T-helper 2 cell treated with Interferon-gamma antibody and Interleukin-4, amounts not matched to agents 5 μg/mL and 100 μg/mL, for 36 hours (primary cell): ENCODE measurements around the gene EIF2AK2.

Experiments used
- DNase-seq: peaks from one replicate; pipeline ENCODE4 v3.0.0; 2021; ENCODE audit warnings: low spot score
- H3K27ac Mint-ChIP-seq: one replicate; pipeline ENCODE4 v1.8.0; 2021; ENCODE audit warnings: mild to moderate bottlenecking, mixed read lengths
- H3K27me3 Mint-ChIP-seq: one replicate; pipeline ENCODE4 v1.8.0; 2021; ENCODE audit warnings: low read depth, mixed read lengths
- H3K36me3 Mint-ChIP-seq: one replicate; pipeline ENCODE4 v1.8.0; 2021; ENCODE audit warnings: low read depth, mixed read lengths
- H3K4me1 Mint-ChIP-seq: one replicate; pipeline ENCODE4 v1.8.0; 2021; ENCODE audit warnings: low read depth, mixed read lengths
- H3K4me3 Mint-ChIP-seq: one replicate; pipeline ENCODE4 v1.8.0; 2022; ENCODE audit warnings: mild to moderate bottlenecking, moderate library complexity, mixed read lengths
- H3K9me3 Mint-ChIP-seq: one replicate; pipeline ENCODE4 v1.8.0; 2021; ENCODE audit warnings: mixed read lengths

The EIF2AK2 gene

DNA sequence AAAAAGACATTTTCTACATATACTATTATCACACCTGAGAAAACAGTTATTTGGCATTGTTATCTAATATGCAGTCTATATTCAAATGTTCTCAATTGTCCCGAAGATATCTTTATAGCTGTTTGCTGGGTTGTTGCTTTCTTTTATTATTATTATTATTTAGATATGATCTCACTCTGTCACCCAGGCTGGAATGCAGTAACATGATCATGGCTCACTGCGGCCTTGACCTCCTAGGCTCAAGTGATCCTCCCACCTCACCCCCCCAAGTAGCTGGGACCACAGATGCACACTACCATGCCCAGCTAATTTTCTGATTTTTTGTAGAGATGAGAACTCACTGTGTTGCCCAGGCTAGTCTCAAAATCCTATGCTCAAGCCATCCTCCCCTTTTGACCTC lies 52.6 kb downstream of the EIF2AK2 start:
- Mint-ChIP-seq H3K27me3 (no peaks in the 10 kb centered on the region), H3K27ac (no peak overlapping the region), H3K4me1 (no peaks in the 10 kb centered on the region), H3K36me3 (peaks cover 47% of the 10 kb centered on the region), H3K4me3 (no peak overlapping the region), H3K9me3 (no peaks in the 10 kb centered on the region)
- no peak for DNase-seq

DNA sequence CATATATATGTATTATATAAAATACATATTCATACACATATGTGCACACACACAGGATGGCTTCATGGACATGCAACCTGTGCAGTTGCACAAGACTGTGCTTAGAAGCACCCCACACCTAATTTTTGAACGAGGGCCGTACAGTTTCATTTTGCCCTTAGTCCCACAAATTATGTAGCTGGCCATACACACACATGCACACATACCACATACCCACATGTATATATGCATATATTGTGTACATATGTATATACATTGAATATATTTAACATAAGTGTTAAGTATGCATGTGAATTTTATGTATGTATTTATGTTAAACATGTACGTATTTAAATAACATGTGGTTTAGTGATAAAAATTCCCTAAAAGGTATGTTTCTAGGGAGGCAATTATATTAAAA lies 54.2 kb downstream of the EIF2AK2 start:
- Mint-ChIP-seq H3K4me3 (no peak overlapping the region), H3K9me3 (no peaks in the 10 kb centered on the region), H3K27me3 (no peaks in the 10 kb centered on the region), H3K4me1 (no peaks in the 10 kb centered on the region), H3K27ac (no peak overlapping the region), H3K36me3 (peaks cover 39% of the 10 kb centered on the region)
- no peak for DNase-seq

DNA sequence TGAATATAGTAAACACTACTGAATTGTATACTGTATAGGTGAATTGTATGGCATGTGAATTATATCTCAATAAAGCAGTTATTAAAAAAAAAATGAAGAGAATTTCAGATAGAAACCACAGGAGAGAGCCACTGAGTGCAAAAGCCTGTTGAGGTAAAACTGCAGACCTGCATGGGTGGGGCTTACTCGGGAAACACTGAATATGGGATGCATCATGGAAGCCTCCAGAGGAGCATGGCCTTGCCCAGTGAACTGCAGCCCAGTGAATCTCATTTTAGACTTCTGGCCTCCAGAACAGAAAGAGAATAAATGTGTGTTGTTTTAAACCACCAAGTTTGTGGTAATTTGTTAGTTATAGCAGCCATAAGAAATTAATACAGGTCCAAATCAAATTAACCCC lies 56.7 kb downstream of the EIF2AK2 start:
- Mint-ChIP-seq H3K36me3 (peaks cover 32% of the 10 kb centered on the region), H3K4me3 (no peak overlapping the region), H3K27me3 (no peaks in the 10 kb centered on the region), H3K4me1 (no peaks in the 10 kb centered on the region), H3K9me3 (no peaks in the 10 kb centered on the region), H3K27ac (no peak overlapping the region)
- DNase-seq, result no peak

DNA sequence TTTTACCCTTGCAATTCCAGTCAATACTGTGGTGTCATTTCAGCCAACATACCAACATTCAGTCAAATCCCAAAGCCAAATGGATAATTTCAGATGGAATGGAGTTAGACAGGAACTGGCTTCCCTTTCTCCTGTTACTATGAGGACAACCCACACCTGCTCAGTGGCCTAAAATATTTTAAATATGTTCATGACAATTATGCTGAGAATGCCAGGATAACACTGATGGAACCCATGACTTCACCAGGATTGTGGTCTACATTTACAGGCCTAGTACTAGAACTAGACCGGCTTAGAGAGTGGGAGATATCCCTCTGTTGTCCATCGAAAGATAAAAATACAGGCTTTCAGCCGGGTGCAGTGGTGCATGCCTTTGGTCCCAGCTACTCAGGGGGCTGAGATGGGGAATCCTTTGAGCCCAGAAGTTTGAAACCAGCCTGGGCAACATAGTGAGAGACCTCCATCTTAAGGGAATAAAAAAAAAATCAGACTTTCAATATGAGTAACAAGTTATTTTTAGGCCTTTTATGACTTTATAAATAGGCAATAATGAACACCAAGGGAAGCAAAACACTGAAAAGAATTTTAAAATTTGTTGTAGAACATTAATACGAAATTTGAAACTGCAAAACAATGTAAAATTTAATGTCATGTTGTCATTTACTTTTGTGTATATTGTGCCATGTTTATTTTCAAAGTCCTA lies 58.2 kb downstream of the EIF2AK2 start:
- no peak overlapping the region for H3K27ac Mint-ChIP-seq
- no peaks in the 10 kb centered on the region for H3K4me1 Mint-ChIP-seq
- H3K36me3 Mint-ChIP-seq, result peaks cover 34% of the 10 kb centered on the region
- no peaks in the 10 kb centered on the region for H3K9me3 Mint-ChIP-seq
- H3K27me3 Mint-ChIP-seq, result no peaks in the 10 kb centered on the region
- H3K4me3 Mint-ChIP-seq, result no peak overlapping the region
- DNase-seq, result no peak

DNA sequence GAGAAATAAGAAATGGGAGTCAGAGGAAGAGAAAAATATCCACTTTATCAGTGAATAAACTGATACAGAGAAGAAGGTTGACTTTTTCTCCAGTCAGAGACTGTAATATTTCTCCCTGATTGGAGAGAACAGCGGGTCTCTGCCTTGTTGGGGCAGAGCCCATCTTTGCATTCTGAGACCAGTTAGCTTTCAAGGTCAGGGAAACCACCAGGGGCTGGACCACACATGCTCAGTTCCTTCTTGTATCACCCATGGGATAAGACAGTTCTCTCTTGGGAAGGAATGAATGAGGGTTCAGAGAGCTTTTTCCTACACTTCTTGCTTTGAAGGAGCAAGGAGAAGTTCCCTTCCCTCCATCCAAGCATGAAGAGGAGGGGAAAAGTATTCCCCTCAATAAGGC lies 60.2 kb downstream of the EIF2AK2 start:
- no peaks in the 10 kb centered on the region for H3K9me3 Mint-ChIP-seq
- DNase-seq, result no peak
- no peak overlapping the region for H3K4me3 Mint-ChIP-seq
- peaks cover 35% of the 10 kb centered on the region for H3K36me3 Mint-ChIP-seq
- no peak overlapping the region for H3K27ac Mint-ChIP-seq
- H3K4me1 Mint-ChIP-seq, result peaks cover 2% of the 10 kb centered on the region
- H3K27me3 Mint-ChIP-seq, result no peaks in the 10 kb centered on the region

DNA sequence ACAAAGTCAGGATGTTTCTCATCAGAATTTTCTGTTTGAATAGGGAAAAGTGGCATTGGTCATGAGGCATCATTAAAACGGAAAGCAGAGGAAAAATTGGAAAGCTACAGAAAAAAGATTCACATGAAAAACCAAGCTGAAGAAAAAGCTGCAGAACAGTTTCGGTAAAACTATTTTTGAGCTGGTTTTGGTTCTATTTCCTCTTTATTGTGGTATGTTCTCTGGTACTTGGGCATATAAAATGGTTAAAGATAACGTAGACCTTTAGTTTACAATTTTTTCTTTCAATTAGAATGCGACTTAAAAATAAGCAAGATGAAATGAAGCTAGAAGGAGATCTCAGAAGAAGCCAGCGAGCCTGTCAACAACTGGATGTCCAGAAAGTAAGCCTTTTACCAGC lies 64.9 kb downstream of the EIF2AK2 start:
- Mint-ChIP-seq H3K4me1 (peaks cover 2% of the 10 kb centered on the region), H3K27ac (no peak overlapping the region), H3K36me3 (peaks cover 25% of the 10 kb centered on the region), H3K27me3 (no peaks in the 10 kb centered on the region), H3K4me3 (no peak overlapping the region), H3K9me3 (no peaks in the 10 kb centered on the region)
- no peak for DNase-seq

DNA sequence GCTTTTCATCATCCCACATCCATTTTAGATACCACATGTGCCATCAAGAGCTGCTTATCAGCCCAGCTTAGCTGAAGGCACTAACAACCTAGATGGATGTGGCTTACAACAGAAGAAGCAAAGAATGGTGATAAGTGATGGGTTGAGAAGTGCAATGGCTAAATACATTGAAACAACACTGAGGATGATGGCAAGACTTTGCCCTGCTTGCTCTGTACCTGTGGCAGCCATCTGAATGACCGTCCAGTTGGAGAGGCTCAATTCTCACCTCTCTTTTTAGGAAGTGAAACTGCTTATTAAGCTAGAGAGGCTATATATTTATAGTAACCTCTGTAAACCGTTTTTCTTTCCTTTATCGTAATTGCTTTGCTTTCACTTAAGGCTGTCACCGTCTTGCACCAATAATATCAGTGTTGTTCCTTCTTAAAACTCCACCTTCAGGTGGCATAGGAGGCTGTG lies 66.7 kb downstream of the EIF2AK2 start:
- DNase-seq, result no peak
- peaks cover 5% of the 10 kb centered on the region for H3K4me1 Mint-ChIP-seq
- H3K4me3 Mint-ChIP-seq, result no peak overlapping the region
- H3K27me3 Mint-ChIP-seq, result no peaks in the 10 kb centered on the region
- no peaks in the 10 kb centered on the region for H3K9me3 Mint-ChIP-seq
- H3K36me3 Mint-ChIP-seq, result peaks cover 23% of the 10 kb centered on the region
- no peak overlapping the region for H3K27ac Mint-ChIP-seq

DNA sequence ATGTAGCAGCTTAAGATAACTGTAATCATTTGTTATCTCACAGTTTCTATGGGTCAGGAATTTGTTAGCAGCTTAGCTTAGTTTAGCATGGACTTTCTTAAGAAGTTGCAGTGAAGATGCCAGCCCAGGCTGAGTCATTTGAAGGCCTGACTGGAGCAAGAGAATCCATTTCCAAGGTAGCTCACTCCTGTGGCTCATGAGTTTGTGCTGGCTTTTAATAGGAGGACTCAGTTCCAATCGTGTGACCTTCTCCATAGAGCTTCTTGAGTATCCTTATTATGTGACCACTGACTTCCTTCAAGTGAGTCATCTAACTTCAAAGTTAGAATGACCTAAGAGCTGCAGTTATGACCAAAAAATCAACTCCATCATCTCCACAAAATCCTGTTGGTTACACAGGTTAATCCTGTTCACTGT lies 71.0 kb downstream of the EIF2AK2 start:
- Mint-ChIP-seq H3K27me3 (no peaks in the 10 kb centered on the region), H3K4me3 (no peak overlapping the region), H3K36me3 (peaks cover 23% of the 10 kb centered on the region), H3K4me1 (peaks cover 25% of the 10 kb centered on the region), H3K27ac (no peak overlapping the region), H3K9me3 (no peaks in the 10 kb centered on the region)
- DNase-seq, result no peak

DNA sequence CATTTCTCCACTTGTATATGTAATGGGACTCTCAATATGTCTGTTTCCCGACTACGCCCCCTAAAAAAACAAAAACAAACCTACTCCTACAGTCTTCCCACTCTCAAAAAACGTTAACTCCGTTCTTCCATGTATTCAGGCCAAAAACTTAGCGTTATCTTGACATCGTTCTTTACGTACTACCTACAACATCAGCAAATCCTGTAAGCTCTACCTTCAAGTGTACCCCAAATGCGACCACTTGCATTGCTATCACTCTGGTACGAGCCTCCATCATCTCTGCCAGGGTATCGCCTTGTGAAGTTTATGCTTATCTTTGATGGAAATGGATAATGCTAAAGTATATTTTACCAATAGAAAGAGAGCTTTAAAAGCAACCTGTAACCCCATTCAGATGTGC lies 72.0 kb downstream of the EIF2AK2 start:
- Mint-ChIP-seq H3K4me3 (no peak overlapping the region), H3K36me3 (peaks cover 30% of the 10 kb centered on the region), H3K27ac (no peak overlapping the region), H3K9me3 (no peaks in the 10 kb centered on the region), H3K4me1 (peaks cover 35% of the 10 kb centered on the region), H3K27me3 (no peaks in the 10 kb centered on the region)
- no peak for DNase-seq

DNA sequence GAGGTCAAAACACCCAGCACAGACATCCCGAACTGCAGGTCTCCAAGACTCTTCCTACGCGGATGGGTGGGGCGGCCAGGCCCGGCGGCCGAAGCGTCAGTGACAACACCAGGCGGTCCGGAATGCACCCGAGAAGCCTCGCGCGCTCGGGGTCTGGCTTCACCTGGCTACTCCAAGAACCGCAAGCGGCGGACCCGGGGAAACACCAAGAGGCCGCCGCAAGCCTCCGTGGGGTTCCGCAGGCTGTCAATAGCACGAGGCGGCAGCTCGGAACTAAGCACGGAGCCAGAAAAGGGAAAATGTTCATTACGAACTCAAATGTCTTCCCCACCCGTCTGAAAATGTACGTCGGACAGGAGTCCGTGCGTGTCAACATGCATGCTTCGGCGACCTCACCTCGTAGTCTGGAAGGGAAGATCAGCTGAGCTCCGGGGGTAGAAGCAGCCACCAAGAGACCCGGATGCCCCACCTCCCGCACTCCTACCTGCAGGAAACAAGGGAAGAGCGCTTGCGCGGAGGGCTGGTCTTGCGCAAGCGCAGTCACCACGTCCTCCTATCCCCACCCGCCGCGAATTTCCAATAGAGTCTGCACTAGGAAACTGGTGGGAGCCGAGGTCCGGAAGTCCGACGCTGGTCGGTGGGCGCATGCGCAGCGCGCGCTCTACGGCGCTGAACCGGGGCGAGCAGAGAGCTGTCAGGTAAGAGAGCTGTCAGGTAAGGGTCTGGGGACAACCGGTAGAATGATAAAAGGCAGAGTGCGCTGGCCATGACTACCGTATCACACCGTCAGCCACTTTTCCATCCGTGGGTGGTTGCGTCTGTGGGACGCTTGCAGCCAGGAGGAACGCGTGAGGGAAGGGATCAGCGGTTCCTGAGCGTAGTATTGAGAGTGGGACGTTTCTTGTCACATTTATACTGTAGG lies 72.6 kb downstream of the EIF2AK2 start, which contains the start of the genes GPATCH11 and HEATR5B:
Gene GPATCH11 (plus strand): TSS at position 646 of the 922 bp plus-strand sequence. CDS start 3,864 bp downstream, outside the sequence.
Gene HEATR5B (minus strand): TSS at position 500 of the 922 bp plus-strand sequence. CDS start 958 bp downstream, outside the sequence.
- H3K4me3 Mint-ChIP-seq, result no peak within 1 kb of the TSS
- H3K27me3 Mint-ChIP-seq, result no peaks in the 10 kb centered on the region
- peaks cover 39% of the 10 kb centered on the region for H3K4me1 Mint-ChIP-seq
- no peaks in the 10 kb centered on the region for H3K9me3 Mint-ChIP-seq
- no peak within 1 kb of the TSS for H3K27ac Mint-ChIP-seq
- DNase-seq, result peak; percentile 95
- peaks cover 30% of the 10 kb centered on the region for H3K36me3 Mint-ChIP-seq

DNA sequence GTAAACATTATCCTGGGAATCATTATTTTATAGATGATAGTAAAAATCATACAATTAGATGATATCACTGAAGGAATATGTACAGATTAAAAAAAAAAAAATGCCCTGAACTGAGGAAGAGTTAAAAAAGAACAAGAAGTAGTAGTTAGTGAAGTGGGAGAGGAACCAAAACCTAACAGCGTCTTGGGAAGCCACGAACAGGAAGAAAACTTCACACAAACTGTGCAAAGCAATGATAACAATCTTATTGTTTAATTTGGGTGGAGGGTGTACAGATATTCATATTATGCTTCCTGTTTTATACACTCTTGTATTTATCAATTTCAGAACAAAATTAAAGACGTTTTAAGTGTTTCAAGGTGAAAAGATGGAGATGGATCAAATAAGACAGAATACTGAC lies 76.1 kb downstream of the EIF2AK2 start:
- Mint-ChIP-seq H3K4me3 (peak overlapping the region; percentile 78), H3K36me3 (peaks cover 40% of the 10 kb centered on the region), H3K27ac (peak overlapping the region; percentile 53), H3K27me3 (no peaks in the 10 kb centered on the region), H3K9me3 (no peaks in the 10 kb centered on the region), H3K4me1 (peaks cover 40% of the 10 kb centered on the region)
- DNase-seq, result no peak

DNA sequence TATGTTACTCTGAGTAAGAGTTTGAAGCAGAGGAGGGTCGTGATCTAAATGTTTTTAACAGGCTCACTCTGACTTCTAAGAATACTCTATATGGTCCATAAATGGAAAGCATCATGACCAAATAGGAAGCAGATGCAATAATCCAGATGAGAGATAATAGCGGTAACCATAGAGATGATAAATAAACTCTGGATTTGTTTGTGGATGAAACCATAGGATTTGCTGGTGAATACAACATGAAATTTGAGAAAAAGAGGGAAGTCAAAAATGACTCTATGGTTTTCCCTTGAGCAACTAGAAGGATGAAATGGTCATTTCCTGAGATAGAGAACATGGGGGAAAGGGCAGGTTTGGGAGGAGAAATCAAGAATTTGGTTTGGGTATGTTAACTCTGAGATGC lies 76.5 kb downstream of the EIF2AK2 start:
- H3K36me3 Mint-ChIP-seq, result peaks cover 43% of the 10 kb centered on the region
- no peaks in the 10 kb centered on the region for H3K27me3 Mint-ChIP-seq
- H3K9me3 Mint-ChIP-seq, result no peaks in the 10 kb centered on the region
- no peak for DNase-seq
- H3K4me1 Mint-ChIP-seq, result peaks cover 40% of the 10 kb centered on the region
- peak overlapping the region; percentile 78 for H3K4me3 Mint-ChIP-seq
- peak overlapping the region; percentile 75 for H3K27ac Mint-ChIP-seq

DNA sequence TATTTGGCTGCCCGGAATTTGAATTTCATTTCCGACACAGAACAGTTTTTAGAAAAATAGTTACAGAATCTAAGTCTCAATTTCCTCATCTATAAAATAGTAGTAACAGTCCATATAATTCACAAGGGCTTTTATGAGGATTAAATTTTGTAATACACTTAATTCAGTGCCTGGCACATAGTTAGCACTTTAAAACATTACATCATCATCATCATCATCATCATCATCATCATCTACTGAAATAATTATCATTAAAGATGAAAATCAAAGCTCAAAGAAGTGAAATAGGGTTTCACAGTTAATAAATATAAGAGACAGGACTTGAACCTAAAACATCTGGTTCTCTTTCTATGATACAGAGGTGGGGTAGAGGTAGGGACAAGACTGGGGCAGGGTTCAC lies 85.8 kb downstream of the EIF2AK2 start:
- H3K27ac Mint-ChIP-seq, result no peak overlapping the region
- peaks cover 42% of the 10 kb centered on the region for H3K36me3 Mint-ChIP-seq
- no peak overlapping the region for H3K4me3 Mint-ChIP-seq
- DNase-seq, result no peak
- no peaks in the 10 kb centered on the region for H3K9me3 Mint-ChIP-seq
- no peaks in the 10 kb centered on the region for H3K27me3 Mint-ChIP-seq
- H3K4me1 Mint-ChIP-seq, result peaks cover 2% of the 10 kb centered on the region

DNA sequence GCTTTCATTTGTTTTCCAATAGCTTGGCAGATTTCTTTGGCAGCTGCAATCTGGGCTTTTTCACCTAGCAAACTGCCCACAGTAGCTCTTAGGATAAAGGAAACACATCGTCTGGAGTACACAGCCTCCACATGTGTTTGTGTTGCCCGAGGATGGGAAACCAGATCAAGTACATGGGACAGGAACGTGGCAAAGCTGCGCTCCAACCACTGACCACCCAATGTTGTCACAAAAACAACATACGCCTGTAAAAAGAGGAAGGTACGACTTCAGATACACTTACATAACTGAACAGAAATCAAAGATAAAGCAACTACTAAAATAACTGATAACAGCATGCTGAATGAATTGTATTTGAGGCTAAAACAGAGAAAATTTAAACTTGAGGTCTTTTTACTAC lies 88.1 kb downstream of the EIF2AK2 start:
- H3K27ac Mint-ChIP-seq, result no peak overlapping the region
- H3K27me3 Mint-ChIP-seq, result no peaks in the 10 kb centered on the region
- H3K9me3 Mint-ChIP-seq, result no peaks in the 10 kb centered on the region
- peaks cover 37% of the 10 kb centered on the region for H3K36me3 Mint-ChIP-seq
- no peak for DNase-seq
- H3K4me1 Mint-ChIP-seq, result peaks cover 2% of the 10 kb centered on the region
- H3K4me3 Mint-ChIP-seq, result no peak overlapping the region
